GM12865 (cell line): ENCODE results near the gene MRPL42.

Source experiments
- DNase-seq: peaks from one replicate; pipeline ENCODE4 v3.0.0; 2010; ENCODE audit warnings: low read depth
- H3K4me3 ChIP-seq: 2 replicates; pipeline ENCODE4 v1.5.1; 2011; ENCODE audit warnings: mild to moderate bottlenecking, low read depth, low read length, control low read depth
- TF ChIP-seq, protein P1 (sequence below): IDR thresholded peaks from 2 replicates; pipeline ENCODE4 v1.5.1; 2011; ENCODE audit warnings: low read length, control low read depth, low read depth, inconsistent platforms; ENCODE audit not compliant: insufficient read depth; ENCODE audit errors: missing control alignments

The MRPL42 gene

DNA sequence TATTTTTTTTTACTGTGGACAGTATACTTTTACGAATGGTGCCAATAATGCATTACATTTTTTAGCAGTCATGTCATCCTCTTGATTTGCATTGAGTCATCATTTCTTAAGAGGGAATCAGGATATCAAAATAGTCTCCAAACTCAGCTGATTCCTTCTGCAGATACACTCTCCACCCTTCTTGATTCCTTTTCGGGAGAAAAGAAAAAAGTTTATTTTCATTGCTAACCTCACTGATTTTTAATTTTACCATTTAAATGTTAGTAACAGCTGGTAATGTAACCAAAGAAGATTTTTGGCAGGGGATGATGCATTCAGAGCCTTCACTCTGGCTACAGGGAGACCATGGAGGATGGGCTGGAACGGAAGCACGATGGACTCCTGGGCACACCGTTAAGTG lies 47.5 kb downstream of the MRPL42 start:
- DNase-seq: no peak
- TF ChIP-seq, protein P1, sequence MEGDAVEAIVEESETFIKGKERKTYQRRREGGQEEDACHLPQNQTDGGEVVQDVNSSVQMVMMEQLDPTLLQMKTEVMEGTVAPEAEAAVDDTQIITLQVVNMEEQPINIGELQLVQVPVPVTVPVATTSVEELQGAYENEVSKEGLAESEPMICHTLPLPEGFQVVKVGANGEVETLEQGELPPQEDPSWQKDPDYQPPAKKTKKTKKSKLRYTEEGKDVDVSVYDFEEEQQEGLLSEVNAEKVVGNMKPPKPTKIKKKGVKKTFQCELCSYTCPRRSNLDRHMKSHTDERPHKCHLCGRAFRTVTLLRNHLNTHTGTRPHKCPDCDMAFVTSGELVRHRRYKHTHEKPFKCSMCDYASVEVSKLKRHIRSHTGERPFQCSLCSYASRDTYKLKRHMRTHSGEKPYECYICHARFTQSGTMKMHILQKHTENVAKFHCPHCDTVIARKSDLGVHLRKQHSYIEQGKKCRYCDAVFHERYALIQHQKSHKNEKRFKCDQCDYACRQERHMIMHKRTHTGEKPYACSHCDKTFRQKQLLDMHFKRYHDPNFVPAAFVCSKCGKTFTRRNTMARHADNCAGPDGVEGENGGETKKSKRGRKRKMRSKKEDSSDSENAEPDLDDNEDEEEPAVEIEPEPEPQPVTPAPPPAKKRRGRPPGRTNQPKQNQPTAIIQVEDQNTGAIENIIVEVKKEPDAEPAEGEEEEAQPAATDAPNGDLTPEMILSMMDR: no peak

DNA sequence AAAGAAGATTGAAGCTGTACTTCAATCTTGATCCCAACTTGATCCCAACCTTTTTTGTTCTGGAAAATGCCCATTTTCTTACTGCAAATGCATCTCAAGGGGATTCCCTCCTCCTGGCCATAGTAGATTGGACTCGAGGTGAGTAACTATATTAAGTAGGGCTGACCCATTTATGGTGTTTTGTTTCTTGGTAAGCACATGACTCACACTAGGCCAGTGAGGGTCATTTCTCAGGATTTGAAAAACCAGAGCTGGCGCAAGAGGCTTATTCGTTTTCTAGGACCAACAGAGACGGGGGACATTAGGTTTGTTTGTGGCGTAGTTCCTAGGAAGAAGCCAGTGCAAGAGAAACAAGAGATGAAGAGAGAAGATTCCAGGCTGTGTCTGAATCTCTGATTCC lies 51.4 kb downstream of the MRPL42 start:
- TF ChIP-seq, protein P1: no peak
- no peak overlapping the region for H3K4me3 ChIP-seq
- no peak for DNase-seq

More for the DNA sequence above, 47.5 kb downstream of the MRPL42 start:
- no peak overlapping the region for H3K4me3 ChIP-seq

DNA sequence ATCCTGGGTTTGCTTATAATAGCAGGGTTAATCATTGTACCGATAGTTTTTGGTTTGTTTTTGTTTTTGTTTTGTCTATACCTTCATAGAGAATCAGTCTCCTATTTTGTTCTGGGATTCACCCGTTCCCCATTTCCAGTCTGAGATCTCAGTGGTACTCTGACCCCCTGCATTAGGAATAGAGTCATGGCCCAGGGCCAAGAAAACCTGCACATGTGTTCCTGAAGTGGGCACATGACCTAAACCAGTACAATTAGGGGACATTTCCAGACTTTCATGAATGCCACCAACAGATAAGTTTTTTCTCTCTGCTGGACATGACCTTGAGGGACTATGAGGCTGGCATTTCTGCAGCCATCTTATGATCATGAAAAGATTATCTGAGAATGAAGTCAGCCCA lies 52.5 kb downstream of the MRPL42 start:
- TF ChIP-seq, protein P1: no peak
- no peak overlapping the region for H3K4me3 ChIP-seq
- DNase-seq: no peak

- no peak for DNase-seq
- TF ChIP-seq, protein P1: no peak
These were observed 53.1 kb downstream of the MRPL42 start for GRCh38 chr12:93520454-93520853.

GRCh38 chr12:93521225-93522080 lies 54.1 kb downstream of the MRPL42 start:
- TF ChIP-seq, protein P1: no peak
- no peak for DNase-seq

More at GRCh38 chr12:93520454-93520853, 53.1 kb downstream of the MRPL42 start:
- no peak overlapping the region for H3K4me3 ChIP-seq

DNA sequence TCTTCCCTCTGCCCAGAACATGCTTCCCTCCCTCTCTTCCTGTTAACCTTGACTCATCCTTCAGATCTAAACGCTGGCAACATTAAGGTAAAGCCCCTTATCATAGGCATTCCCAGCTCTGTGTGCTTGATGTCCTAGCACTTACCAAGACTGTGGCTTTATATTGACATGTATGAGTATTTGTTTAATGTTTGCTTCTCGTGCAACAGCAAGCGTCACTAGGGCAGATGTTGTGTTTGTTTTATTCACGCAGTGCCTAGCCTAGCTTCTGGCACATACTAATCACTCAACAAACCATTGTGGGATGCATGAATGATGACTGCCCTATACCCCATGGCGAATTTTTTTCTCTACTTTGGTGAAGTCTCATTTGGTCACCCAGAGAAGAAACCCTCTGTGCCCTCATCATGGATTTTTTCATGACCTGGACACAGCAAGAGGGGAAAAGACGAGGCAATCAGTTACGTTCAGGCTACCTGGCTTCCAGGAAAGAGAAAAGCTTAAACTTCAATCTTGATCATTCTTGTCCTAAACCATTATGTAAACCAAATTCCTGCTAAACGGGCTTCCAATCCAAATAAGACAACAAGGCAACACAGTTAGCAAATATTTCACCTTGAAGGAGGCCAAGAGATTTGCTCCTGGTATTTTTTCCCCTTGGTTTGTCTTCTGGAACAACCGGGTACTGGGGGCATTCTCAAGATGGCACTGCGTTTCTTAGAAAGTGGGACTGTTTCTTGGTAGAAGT lies 57.2 kb downstream of the MRPL42 start:
- no peak overlapping the region for H3K4me3 ChIP-seq
- no peak for DNase-seq
- TF ChIP-seq, protein P1: no peak

More at GRCh38 chr12:93521225-93522080, 54.1 kb downstream of the MRPL42 start:
- no peak overlapping the region for H3K4me3 ChIP-seq
